ENCODE results near the gene EFCAB12. TPM values are rescaled to one million over a fixed set of nuclear protein-coding genes. Genes with fewer than 3 reads are reported as not detected.

Gene EFCAB12
- total and polyA plus RNA-seq, 2 of the 8 experiments (the other 6 are each of a cell fraction or from before 2014, with no cell fraction given) = 0.60 to 0.99 TPM

DNA sequence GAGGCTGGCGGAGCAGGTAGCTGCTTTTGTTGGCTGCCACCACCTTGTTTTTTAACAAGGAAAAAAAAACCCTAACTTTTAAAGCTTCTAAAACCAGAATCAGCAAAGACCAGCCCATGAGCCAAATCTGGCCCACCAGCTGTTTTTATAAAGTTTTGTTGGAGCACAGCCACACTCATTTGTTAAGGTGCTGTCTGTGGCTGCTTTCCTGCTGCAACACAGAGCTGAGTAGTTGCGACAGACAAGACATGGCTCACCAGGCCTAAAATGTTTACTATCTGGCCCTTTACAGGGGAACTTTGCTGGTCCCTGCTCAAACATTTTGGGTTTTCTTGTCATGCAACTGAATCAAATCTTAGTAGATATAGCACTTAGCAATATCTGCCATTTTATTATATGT is 18.9 kb downstream of the EFCAB12 start (continued):
- no peak for TF ChIP-seq CHD2 (IDR thresholded peaks at IDR 0.05; ENCODE audit: low read length)
- TF ChIP-seq NRF1 (IDR thresholded peaks at IDR 0.05; ENCODE audit: low read depth, low read length) = no peak
- no peak for TF ChIP-seq KDM1A (IDR thresholded peaks at IDR 0.05; ENCODE audit: borderline replicate concordance, low read length)
- no peak for TF ChIP-seq BACH1 (IDR thresholded peaks at IDR 0.05; ENCODE audit: low read length)

Data from H1 (cell line).